Neural progenitor cell (in vitro differentiated cells): ENCODE measurements around the gene MCUB.

ENCODE experiments used
- CTCF ChIP-seq: fragments of 200-600 bp; sonication (generic); IDR thresholded peaks from 2 replicates; pipeline ENCODE4 v1.5.1; 2017; ENCODE audit warnings: antibody characterized with exemption, mild to moderate bottlenecking
- EZH2 ChIP-seq: fragments of 200-600 bp; sonication (generic); IDR thresholded peaks from 2 replicates; pipeline ENCODE4 v1.6.1; 2017; ENCODE audit warnings: antibody characterized with exemption, mild to moderate bottlenecking, moderate library complexity
- EZH2phosphoT487 ChIP-seq: fragments of 200-600 bp; sonication (generic); IDR thresholded peaks from 2 replicates; pipeline ENCODE4 v1.6.1; 2017; ENCODE audit warnings: antibody characterized with exemption

- TF ChIP-seq CTCF: no peak
- no peak for TF ChIP-seq EZH2phosphoT487
- no peak for TF ChIP-seq EZH2
These were observed 113.3 kb downstream of the MCUB start for GRCh38 chr4:109673303-109673702.
